HG03196 (cell line): Measurements from ENCODE around the gene PTX3.

ENCODE experiments used
- ATAC-seq: cut with Tn5 transposase; IDR thresholded peaks from one replicate; pipeline ENCODE4 v1.9.1; 2021; ENCODE audit not compliant: unreplicated experiment

Gene PTX3

DNA sequence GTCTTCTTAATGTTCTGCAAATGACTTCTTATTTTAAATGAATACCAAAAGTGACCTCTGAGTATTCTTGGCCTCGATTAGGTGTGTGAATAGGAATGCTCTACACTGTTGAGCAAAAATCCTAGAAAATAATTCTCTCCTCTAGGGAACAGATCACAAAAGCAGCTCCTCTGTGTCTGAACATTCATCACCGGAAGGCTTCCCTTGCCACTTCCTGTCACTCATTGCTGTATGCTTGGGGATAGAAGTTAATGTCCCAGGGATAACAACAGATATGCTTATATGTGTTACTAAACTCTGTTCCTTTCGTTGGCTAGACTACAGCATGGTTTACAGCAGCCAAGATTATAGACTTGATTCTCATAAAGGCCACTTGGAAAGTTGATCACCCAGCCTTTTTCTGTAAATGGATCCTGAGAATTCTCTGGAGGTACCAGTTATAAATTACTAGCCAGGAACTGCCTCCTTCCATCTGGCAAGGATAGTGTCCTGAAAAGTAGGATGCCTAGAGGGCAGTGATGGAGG lies 16.0 kb upstream of the PTX3 start:
- no peak for ATAC-seq

DNA sequence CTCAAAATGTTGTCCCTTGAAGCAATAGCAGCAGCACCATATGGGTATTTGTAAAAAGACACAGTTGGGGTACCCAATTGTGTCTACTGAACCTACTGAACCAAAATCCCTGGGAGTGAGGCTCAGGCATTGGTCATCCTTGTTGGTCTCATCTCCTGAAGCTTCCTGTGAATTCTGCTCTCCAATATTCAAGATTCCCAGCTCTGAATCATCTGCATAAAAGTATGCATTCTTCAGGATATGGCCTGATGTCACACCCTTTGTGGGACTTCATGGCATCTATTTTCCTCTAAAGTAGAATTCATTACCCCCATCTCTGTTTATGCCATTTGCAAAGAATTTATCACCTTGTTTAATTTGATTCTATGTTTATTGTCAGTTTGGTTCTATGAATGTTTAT lies 13.3 kb upstream of the PTX3 start:
- no peak for ATAC-seq

DNA sequence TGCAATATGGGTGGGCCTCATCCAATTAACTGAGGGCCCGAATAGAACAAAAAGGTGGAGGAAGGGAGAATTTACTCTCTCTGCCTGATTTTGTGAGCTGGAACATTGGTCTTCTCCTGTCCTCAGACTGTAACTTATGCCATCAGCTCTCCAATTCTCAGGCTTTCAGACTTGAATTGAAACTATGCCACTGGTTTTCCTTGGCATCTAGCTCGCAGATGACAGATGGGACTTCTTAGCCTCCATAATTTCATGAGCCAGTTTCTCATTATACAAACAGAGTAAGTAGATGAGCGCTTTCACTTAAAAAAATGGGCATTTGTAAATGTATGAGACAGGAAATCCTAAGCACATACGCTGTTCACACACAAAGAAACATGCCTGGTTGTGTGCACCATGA lies 8.7 kb upstream of the PTX3 start:
- ATAC-seq, result no peak

DNA sequence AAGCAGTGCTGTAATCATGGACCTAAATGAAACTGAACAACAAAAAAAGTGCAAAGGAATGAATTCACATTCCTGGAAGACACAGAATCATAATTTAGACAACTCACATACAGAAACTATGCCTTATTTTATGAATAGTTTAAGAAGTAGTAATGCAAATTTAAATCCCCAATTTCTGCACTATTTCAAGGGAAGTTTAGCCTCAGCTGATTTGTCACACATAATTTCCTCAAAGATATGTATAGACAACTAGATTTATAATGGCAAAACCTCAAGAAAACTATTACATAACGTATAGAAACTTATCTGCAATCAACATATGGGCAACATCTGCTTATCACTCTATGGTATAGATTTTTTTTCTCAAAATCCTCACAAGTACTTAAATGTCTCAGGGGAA lies 7.8 kb upstream of the PTX3 start:
- ATAC-seq, result no peak

DNA sequence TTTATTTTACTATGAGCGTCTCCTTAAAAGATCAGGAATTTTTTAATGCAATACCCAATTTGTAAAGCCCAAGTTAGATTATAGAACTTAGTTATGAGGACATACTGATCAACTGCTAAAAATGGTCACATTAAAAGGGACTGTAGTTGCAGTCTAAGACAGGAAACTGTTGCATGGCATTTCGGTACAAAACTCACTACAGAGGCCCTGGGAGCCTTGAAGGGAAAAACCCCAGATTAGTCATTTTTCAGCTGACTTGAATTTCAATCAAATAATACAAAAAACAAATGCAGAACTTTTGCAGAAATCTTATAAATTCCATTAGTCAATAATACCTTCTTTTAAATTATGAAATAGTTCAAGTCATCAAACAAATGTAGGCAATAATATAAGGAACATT lies 6.9 kb upstream of the PTX3 start:
- ATAC-seq, result no peak

DNA sequence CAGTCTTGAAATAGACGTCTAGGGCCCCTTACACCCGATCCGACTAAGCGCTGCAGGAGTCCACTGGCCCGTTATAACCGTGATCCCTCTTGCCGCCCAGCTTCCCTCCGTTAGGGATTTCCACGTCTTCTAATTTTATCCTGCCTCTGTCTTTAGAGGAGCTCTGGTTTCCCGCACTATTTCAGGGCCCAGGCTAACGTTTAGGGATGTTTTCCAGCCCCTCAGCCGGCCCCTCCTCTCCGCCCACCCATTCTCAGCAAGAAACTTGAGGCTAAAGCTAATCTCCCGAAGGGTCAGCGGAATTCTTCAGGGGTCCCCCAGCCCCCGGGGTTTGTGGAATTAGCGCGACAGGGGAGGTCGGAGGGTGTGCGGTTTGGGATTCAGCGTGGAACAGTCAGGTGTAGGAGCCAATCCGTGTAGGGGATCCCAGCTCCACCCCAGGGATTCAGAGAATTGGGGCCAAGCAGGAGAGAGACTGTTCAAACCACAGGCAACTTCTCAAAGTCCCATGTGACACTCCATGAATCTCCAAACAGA lies 1.6 kb downstream of the PTX3 start:
- ATAC-seq, result no peak

DNA sequence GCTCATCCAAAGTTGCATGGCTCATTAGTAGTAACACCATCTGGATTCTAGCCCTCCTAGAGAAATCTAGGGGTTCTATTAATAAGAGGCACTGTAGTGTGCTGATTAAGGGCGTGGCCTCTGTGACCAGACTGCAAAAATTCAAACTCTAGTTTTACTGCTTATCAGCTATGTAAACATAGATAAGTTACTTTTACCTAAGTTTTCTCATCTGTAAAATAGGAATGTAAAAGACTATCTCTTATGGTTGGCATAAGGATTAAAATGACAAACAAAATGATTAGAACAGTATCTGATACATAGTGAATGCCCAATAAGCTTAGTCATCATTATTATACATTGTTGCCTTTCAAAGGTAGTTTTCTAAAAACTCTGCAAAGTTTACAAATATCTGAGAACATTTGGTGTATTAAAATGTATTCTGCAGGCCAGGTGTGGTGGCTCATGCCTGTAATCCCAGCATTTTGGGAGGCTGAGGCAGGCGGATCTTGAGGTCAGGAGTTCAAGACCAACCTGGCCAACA lies 4.5 kb downstream of the PTX3 start:
- ATAC-seq, result no peak

DNA sequence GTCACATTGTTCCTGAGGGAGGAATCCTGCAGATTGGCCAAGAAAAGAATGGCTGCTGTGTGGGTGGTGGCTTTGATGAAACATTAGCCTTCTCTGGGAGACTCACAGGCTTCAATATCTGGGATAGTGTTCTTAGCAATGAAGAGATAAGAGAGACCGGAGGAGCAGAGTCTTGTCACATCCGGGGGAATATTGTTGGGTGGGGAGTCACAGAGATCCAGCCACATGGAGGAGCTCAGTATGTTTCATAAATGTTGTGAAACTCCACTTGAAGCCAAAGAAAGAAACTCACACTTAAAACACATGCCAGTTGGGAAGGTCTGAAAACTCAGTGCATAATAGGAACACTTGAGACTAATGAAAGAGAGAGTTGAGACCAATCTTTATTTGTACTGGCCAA lies 6.1 kb downstream of the PTX3 start:
- ATAC-seq, result no peak

DNA sequence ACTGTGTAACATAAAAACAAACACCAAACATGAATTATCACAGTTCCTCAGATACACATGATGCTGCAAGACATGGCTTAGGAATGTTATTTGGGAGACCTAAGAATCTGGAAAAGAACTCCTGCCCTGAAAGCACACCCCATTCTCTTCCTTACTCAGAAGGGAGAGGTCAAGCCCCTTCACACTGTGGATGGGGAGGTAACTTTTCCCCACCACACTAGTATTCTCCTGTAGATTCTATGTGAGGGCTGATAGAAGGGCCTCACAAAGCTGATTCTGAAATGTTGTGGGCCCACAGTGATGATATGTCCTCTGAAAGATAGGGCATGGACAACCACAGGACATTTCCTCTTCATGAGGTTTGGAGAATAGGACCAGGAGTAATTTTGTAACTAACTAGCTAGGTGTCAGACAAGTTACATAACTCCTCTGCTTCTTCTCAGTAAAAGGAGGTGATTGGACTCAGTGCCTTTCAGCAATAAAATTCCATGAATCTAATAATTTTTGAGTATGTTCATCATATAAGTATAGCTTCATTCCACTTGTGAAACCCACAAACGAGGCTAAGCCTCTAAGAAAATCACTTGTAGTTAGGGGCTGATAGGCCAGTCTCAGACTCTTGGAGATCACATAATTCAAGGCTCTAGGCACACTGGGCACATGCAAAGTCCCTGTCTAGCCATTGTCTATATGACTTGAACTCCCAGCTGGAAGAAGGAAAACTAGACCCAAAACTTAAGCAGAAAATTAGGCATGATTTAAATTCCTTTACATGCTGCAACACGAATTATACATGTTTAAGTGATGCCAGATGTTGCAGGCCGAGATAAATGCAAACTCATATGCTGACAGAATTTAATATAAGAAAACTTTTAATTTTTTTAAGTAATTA lies 7.5 kb downstream of the PTX3 start:
- ATAC-seq, result no peak

DNA sequence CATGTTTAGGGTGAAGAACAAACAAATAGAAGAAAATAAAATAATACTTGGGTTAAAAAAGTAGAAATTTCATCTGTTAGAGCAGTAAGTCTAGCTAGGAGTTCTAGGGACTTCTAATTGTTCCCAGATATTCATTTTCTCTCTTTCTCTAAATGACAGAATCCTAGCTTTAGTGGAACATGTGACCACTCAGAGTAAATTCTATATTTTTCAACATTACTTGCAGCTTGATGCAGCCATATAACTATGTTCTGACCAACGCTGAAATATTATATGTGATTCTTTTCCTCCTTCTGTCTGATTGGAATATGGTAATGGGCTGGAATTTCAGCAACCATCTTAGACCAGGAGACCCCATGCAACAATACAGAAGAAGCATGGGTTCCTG lies 8.1 kb downstream of the PTX3 start:
- ATAC-seq, result no peak

DNA sequence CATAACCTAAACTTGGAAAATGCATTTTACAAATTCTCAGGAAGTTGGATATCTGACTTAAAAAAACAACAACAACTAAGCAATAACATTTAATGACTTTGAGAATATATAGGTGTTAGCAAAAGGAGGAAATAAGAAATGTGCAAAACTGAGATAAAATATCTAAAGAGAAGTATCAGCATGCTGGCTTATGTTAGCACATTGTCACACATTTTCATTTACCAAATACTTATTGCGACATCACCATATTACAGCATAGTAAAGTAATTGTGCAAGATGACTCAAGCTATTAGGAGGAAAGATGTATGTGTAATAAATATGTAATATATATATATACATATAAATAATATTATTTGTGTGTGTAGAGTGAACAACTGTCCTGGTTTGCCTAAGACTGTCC lies 9.2 kb downstream of the PTX3 start:
- no peak for ATAC-seq

DNA sequence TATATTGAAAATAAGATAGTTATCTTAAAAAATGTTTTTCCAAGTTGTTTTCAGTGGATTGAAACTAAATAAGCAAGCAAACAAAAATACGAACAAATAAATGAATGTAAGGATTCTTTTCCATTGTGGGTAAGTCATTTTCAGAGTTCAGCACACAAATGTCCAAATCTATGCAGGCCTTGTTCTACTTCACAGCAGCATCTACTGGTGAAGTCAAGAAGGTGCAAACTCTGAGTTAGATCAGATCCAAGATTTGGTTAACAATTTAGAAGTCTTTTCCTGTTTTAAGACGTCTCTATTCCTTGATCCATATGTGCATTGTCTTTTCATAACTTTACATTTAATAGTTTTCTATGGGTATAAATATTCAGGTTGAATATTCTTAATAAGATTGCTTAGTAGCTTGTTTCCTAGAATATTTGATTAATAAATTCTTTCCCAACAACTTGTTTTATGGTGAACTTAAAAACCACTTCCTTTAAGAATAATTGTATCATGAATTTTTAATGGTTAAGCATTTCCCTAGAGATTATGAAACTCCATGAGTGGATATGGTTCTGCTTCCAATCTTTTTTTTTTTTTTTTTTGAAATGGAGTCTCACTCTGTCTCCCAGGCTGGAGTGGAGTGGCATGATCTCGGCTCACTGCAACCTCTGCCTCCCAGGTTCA lies 10.5 kb downstream of the PTX3 start:
- ATAC-seq, result no peak

DNA sequence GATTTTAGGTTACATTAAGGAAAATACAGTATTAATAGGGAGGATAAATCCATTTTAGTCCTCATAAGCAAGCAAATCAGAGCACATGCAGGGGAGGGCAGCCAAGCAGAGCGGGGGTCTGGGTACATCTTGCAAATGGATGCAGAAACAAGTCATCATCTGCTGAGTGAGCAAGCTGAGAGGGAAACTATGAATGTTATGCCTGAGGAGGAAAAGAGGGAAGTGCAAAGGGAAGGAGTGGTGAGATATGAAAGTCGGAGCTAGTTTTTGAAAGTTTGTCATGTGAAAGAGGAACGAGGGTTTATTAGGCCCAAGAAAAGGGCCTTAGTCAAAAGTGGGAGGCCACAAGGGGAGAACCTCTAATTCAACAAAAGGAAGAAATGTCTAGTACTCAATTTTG lies 15.4 kb downstream of the PTX3 start:
- ATAC-seq, result no peak

DNA sequence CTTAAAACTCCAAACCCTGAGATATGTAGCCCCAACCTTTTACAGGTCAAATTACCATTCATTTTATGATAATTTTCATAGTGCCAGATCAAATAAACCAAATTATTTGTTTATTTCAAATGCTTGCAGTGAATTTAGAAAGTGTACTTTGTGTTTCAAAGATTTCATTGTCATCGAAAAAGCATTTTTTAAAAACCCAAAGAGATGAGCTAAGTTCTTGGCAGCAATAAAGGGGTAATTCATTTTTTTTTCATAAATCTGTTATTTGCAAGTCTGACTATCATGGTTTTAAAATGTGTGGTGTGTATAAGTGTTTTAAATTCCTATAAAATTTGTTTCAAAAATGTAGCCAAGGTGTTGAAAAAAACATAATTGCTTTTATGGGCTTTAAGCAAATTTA lies 17.2 kb downstream of the PTX3 start:
- no peak for ATAC-seq

DNA sequence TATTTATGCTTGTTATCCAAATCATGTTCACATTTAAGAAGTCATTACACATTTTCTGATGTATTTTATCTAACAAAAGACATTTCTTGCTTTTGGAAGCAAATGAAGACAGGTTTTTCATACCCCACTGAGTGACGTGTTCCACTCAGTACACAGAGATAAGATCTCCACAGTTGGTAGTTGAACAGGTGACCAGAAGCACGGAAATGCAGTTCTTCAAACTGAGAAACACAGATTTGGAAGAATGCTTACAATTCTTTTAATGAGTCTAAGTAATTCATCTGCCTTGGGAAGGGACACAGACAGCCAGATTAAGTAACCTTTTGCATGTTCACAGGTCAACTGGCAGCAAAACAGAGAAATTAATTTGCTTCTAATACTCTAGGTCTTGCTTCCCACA lies 23.1 kb downstream of the PTX3 start:
- ATAC-seq, result no peak

DNA sequence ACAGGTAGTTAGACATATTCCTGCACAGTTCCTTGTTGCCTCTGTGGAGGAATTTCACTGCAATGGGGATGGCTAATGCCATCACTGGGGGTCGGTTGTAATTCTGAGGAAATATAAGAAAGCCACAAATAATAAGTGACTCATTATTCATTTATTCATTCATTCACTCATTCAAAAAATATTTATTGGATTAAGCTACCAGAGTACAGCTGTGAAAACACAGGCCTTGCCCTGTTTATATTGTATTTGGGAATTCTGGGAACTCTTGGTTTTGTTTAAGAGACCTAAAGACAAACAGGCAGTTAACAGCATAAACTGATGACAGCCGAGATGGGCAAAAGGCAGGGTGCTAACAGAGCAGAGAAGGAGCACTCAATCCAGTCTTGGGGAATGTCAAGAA lies 23.6 kb downstream of the PTX3 start:
- no peak for ATAC-seq

DNA sequence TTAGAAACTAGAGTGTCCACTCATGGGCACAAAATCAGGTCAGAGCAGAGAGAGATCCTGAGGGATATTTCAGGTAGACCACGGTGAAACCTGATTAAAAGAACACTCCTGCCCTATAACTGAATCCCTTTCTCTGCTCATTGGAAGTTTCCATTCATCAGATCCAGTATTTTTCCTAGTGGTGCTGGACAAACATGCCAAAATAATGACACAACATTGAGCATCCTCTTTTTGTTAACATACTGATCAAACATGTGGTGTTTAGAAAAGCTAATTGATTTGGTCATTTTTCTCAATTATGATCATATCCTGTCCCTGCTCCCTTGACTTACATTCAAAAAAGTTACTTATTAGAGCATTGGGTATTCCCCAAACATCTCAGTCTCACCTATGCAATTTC lies 27.2 kb downstream of the PTX3 start:
- no peak for ATAC-seq

DNA sequence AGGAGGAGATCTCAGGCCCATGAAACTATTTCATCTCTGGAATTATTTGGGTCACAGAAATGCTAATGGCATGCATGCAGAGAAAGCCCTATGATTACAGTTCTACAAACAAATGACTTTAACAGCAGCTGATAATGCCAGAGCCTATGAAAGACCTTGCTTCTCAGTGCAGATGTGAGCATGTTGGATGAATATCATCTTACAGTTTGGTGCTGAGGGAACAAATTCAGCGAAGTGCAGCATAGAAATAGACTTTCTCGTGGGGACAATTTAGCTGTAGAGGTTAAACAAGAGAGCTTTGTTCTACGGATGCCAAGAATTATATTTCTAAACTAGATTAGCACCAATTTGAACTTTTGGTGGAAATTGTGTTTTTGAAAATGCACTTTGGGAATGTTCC lies 27.7 kb downstream of the PTX3 start:
- no peak for ATAC-seq

DNA sequence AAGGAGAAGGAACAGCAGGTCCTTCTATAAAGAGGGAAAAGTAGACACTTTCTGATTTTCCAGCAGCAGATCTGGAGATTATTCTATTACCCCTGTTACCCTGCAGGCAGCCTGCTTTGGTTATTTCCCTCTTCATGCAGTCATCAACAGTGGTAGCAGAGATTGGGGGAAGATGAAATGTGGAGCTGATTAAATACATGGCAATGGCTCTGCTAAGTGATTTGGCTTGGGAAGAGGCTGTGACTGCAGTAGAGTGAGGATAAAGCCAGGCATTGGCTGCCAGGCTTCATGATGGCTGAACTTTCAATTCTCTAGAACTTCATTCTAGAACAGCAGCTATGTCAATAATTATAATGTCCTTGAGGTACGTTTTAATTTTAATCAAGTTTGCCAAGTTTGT lies 29.1 kb downstream of the PTX3 start:
- no peak for ATAC-seq

DNA sequence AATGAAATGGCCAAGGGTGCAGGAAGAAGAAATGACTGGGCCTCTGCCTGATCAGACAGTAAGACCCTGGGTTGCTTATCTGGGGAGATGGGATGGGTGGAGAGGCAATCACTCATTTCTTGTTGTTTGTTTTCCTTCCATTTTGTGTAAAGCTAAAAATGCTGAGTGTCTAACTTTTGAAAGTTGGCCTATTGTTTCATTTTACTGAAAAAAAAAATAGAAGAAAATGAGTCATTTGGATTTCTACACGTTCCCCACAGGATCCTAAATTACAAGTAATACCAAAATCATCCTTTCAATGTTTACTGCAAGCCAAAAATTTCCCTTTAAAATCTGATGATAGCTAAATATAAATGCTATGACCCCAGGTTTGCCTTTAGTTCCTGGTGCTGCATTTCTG lies 30.6 kb downstream of the PTX3 start:
- ATAC-seq, result no peak

DNA sequence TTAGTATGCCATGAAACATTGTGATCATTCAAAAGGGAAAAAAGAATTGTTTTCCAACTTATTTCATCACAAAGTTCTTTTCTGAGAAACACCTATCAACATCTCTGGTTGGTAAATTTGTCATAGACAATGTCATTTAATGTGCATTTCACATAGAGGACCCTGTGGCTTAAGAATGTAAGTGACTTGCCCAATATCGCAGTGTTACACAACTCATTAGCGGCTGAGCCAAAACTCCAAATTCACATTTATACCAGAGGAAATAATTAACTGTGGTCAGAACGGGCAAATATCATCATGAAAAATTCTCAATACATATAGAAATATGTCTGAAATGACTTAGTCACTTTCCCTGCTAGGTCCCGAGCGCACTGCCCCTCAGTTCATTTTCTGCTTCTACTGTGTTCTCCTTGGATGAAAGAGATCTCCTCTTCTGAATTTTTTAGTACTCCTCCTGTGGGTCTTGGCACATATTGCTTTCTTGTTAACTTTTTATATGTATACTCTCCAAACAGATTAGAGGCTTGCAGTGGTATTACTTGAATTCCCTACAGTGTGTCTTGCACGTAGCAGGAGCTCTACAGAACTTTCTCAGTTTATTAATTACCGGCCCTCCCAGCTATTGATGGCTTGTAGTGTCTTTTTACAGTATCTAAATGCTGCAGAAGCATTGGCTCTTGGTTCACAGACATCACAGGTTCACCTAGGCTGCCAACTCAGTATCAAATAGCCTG lies 33.1 kb downstream of the PTX3 start:
- no peak for ATAC-seq
